ENCODE results near the gene HLA-DOB. TPM values are rescaled to one million over a fixed set of nuclear protein-coding genes. Genes with fewer than 3 reads are reported as not detected.
A peak's percentile ranks its signal among the peaks of the same experiment; 100 is the strongest.

Gene HLA-DOB
- not detected in 2 replicates for total RNA-seq (2014; rRNA removed; shearing (Covaris generic))

DNA sequence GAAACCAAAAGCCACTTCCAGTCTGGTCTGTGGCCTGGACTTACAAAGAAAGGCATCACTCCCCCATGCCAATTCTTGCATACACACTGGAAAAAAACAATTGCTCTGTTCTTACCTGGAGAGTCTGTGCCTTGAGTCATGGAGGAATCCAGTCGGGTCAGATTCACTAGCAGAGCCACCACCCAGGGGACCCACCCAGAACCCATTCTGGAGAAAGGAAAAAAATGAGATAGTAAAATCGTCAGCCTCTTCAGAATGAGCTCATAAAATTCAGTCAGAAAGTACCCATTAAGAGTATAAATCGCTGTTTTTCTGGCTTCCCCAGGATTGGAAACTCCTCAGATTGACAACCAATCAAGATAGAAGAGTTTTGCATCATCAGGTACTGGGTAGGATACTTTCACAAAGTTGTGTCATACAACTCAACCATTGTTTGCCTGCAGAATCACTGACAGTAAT, at the start of gene HLA-DOB:
TSS of gene HLA-DOB (minus strand) at position 257 of the 459 bp plus-strand sequence. CDS start at position 206, 51 bp downstream.
- H3K4me3 ChIP-seq (ENCODE audit: insufficient read depth, low read depth, low read length): no peak within 1 kb of the TSS
- DNase-seq: no peak
- no peaks in the 10 kb centered on the region for H3K36me3 ChIP-seq (replicated peaks; ENCODE audit: control insufficient read depth, insufficient read depth, low read length)
- H3K27me3 ChIP-seq (ENCODE audit: control insufficient read depth, insufficient read depth, low read length): no peaks in the 10 kb centered on the region; the same call in 1 of the 2 replicates

DNA sequence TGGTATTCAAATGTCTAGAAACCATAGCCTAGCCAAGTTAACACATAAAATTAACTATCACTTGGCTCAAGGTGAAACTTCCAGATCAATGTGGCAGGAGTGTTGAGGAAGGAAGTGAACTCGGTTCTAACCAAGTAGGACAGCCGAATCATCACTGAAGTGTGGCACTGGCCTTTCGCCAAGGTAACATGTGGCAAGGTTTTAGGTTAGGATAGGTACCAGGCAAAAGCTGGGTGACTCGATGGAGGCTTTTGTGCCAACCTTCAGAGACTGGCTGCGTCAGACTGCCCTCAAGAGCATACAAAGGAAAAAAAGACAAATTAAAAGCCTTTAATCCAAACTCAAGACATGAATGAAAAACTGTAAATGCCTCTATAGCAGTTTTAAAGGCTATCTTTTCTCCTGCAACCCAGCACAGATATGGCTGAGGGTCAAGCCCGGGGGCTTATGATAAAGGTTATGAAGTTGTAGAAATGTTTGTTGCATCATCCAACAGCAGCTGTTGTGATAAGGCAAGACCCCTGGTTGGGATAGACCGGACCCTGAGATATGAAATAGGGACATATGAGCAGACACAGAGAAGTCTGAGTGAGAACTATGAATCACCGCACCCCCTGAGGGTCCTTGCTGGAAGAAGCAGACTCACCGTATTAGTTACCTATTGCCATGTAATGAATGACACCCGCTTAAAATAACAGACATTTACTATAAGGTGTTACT, 49.1 kb upstream of the HLA-DOB start:
- Histone ChIP-seq H3K36me3 (replicated peaks; ENCODE audit: control insufficient read depth, insufficient read depth, low read length) (no peaks in the 10 kb centered on the region), H3K27me3 (ENCODE audit: control insufficient read depth, insufficient read depth, low read length) (peaks cover 6% of the 10 kb centered on the region), H3K4me3 (ENCODE audit: insufficient read depth, low read depth, low read length) (no peak overlapping the region)
- no peak for DNase-seq

DNA sequence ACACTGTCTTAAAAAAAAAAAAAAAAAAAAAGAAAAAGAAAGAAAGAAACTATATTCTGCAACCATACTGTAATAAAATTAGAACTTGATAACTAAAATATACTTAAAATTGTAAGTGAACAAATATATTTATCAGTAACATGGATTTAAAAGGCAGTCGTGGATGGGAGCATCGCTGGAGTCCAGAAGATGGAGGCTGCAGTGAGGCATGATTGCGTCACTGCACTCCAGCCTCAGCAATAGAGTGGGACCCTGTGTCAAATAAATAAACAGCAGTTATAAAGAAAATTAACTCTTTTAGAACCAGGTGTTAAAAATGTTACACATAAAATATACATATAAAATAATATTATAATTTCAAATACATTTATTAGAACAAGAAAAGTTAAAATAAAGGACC, 45.9 kb upstream of the HLA-DOB start:
- DNase-seq: no peak
- H3K36me3 ChIP-seq (replicated peaks; ENCODE audit: control insufficient read depth, insufficient read depth, low read length): no peaks in the 10 kb centered on the region
- peaks cover 4% of the 10 kb centered on the region; the same call in 1 of the 2 replicates for H3K27me3 ChIP-seq (ENCODE audit: control insufficient read depth, insufficient read depth, low read length)

DNA sequence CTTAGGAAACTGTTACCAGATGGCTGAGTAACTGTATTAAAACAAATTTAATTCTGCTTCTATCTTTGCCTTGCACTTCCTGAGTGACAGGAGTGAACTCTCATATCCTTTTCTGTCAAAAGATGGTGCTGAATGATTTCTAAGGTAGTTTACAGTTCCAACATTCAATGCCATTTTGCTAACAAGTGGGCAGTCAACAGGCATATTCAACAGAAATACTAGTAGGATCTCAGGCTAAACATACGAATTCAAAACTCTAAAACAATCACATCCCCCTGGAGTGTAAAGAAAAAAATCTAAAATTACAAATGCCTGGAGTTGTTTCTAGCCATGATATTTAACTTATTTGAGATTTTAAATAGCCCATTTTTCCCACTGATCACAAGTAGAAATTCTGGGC, 43.9 kb upstream of the HLA-DOB start:
- DNase-seq: no peak

More for the DNA sequence above, 45.9 kb upstream of the HLA-DOB start:
- H3K4me3 ChIP-seq (ENCODE audit: insufficient read depth, low read depth, low read length): no peak overlapping the region

DNA sequence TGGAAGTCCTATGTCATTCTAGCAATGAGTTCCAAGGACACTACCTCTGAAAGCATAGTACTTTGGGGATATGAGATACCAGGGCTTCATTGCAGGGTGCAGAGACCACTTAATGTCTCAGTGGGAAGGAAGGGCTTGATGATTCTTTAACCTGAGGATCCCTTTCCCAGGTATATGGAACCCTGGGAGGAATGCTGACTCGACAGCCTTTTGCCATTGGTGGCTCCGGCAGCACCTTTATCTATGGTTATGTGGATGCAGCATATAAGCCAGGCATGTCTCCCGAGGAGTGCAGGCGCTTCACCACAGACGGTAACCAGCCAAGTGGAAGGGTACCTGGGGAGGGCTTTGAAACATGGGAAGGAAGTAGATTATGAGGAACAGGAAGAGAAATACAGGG, 41.4 kb upstream of the HLA-DOB start:
- Histone ChIP-seq H3K27me3 (ENCODE audit: control insufficient read depth, insufficient read depth, low read length) (peaks cover 30% of the 10 kb centered on the region), H3K4me3 (ENCODE audit: insufficient read depth, low read depth, low read length) (no peak overlapping the region), H3K36me3 (replicated peaks; ENCODE audit: control insufficient read depth, insufficient read depth, low read length) (no peaks in the 10 kb centered on the region)
- no peak for DNase-seq

More for the DNA sequence above, 43.9 kb upstream of the HLA-DOB start:
- H3K4me3 ChIP-seq (ENCODE audit: insufficient read depth, low read depth, low read length): no peak overlapping the region
- H3K36me3 ChIP-seq (replicated peaks; ENCODE audit: control insufficient read depth, insufficient read depth, low read length): no peaks in the 10 kb centered on the region
- peaks cover 9% of the 10 kb centered on the region; the same call in 1 of the 2 replicates for H3K27me3 ChIP-seq (ENCODE audit: control insufficient read depth, insufficient read depth, low read length)

DNA sequence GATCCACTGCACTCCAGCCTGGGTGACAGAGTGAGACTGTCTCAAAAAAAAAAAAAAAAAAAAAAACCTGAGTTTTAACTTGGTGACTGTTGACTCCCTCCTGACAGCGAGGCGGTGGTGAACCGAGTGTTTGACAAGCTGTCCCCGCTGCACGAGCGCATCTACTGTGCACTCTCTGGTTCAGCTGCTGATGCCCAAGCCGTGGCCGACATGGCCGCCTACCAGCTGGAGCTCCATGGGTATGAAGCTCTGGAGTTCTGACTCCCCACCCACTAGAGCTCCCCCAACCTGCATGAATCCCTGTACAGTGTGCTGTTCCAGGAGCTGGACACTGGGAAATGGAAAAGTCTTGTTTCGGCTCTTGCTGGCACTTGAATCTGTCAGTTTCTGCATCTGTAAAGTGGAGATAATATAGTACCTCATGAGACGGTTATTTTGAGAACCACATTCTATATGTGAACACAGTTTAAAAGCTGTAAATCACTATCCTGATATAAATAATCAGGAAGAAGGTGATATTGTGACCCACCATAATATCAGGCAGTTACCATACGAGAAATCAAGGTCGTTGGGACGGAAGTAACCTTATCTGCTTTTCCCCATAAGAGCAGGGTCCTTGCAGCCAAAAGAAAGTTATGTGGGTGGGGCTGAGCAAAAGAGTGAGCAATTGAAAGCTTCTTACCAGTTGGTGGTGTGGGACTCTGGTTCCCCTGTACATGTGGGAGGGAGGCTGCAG, 40.5 kb upstream of the HLA-DOB start:
- no peak for DNase-seq
- peaks cover 39% of the 10 kb centered on the region for H3K27me3 ChIP-seq (ENCODE audit: control insufficient read depth, insufficient read depth, low read length)
- no peaks in the 10 kb centered on the region for H3K36me3 ChIP-seq (replicated peaks; ENCODE audit: control insufficient read depth, insufficient read depth, low read length)
- H3K4me3 ChIP-seq (ENCODE audit: insufficient read depth, low read depth, low read length): no peak overlapping the region

DNA sequence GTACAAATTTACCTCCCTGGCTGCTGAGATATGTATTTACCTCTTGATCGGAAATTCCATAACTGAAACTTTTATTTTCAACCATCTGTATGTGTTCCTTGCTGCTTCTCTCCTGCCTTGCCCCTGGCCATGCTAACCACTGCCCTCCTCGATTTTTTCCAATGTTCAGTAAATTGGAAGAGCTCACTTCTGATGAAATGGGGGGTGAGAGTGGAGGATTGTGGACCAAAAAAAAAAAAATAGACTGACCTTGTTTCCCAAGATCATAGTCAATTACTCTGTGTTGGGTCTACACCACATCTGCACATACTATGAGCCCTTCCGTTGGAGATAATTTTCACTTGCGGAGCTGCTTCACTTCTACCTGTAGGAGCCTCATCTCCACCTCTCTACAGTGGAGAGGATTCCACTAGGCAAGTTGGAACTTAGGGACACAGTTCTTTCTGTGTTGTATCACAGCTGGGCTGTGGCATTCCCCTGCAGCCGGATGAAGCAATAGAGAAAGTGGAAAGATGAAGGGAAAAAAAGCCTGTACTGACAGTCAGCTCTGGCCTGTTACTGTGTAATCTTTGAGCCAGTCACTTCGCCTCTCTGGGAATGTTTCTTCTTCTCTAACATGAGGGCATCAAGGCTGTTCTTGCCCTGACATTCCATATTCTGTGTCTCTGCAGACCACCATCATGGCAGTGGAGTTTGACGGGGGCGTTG, 38.8 kb upstream of the HLA-DOB start:
- DNase-seq: no peak
- peaks cover 56% of the 10 kb centered on the region for H3K27me3 ChIP-seq (ENCODE audit: control insufficient read depth, insufficient read depth, low read length)
- no peaks in the 10 kb centered on the region; the same call in 1 of the 2 replicates for H3K36me3 ChIP-seq (replicated peaks; ENCODE audit: control insufficient read depth, insufficient read depth, low read length)
- H3K4me3 ChIP-seq (ENCODE audit: insufficient read depth, low read depth, low read length): no peak overlapping the region

DNA sequence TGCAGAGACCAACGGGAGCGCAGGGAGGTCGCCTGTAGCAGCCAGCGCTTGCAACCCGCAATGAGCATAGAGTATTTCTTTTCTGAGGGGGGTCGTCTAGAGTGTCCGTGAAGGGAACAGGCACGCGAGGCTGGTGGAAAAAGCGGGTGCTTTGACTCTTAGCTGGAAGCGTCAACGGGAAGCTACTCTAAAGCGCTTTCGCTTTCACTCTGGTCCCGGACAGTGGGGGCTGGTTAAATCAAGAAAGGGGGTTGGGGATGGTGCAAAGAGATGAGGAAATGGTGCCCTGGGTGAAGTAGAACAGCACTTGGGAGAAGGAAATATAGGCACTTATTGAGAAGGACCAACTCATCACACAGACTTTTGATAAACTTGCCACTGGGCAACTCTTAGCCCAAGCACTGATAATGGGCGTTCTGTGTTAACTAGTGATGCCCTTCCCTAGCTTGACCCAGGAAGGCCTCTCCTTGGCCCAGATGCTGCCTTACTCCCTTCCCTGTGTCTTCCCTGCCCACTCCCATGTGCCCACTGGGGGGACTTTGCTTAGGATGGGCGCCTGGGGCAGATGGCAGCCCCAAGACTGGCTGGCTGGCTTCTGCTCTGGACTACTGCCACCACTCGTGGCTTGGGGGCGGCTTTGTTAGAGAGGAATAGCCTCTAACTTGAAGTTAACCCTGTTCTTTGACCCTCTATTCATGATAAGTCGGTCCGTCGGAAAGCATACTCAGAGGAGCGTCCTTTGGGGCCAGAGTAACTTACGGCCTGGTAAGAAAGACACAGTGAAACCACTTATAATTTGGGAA, 37.8 kb upstream of the HLA-DOB start:
- H3K27me3 ChIP-seq (ENCODE audit: control insufficient read depth, insufficient read depth, low read length): peaks cover 64% of the 10 kb centered on the region

DNA sequence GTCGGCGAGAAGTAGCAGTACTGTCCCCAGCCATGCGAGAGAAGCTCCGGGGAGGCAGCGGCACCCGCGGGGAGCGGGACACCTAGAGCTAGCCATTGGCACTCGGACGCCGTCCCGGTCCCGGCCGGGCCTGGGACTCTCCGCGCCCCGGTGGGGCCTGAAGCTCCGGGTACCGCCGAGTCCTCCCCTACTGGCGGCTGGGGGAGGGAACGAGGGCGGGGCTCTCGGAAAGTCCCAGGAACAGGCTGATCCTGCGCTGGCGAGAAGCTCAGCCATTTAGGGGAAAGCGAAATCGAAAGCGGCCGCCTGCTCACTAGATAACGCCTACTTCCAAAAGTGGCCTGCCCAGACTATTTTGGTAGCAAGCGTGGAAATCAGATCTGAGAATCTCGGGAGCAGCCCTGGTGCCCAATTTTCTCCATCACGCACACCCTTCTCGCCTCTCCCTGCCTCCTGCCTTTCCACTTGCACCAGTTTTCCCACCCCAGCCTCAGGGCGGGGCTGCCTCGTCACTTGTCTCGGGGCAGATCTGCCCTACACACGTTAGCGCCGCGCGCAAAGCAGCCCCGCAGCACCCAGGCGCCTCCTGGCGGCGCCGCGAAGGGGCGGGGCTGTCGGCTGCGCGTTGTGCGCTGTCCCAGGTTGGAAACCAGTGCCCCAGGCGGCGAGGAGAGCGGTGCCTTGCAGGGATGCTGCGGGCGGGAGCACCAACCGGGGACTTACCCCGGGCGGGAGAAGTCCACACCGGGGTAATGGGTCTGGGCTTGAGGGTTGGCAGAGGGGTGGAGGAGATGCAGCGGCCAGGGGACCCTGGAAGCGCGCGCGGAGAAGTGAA, 37.0 kb upstream of the HLA-DOB start, which contains the start of the genes PSMB9 and TAP1:
TSS of gene PSMB9 (plus strand) at position 652 of the 835 bp plus-strand sequence. CDS start at position 690, 38 bp downstream.
TSS of gene TAP1 (minus strand) at position 164 of the 835 bp plus-strand sequence. CDS start at position 96, 68 bp downstream.
- Histone ChIP-seq H3K4me3 (ENCODE audit: insufficient read depth, low read depth, low read length) (peak within 1 kb of the TSS; percentile 59), H3K36me3 (replicated peaks; ENCODE audit: control insufficient read depth, insufficient read depth, low read length) (no peaks in the 10 kb centered on the region; the same call in 1 of the 2 replicates), H3K27me3 (ENCODE audit: control insufficient read depth, insufficient read depth, low read length) (peaks cover 69% of the 10 kb centered on the region)
- peak; percentile 95 for DNase-seq

More for the DNA sequence above, 37.8 kb upstream of the HLA-DOB start:
- H3K36me3 ChIP-seq (replicated peaks; ENCODE audit: control insufficient read depth, insufficient read depth, low read length): no peaks in the 10 kb centered on the region; the same call in 1 of the 2 replicates
- peak; percentile 63 for DNase-seq
- peak overlapping the region; percentile 59 for H3K4me3 ChIP-seq (ENCODE audit: insufficient read depth, low read depth, low read length)

DNA sequence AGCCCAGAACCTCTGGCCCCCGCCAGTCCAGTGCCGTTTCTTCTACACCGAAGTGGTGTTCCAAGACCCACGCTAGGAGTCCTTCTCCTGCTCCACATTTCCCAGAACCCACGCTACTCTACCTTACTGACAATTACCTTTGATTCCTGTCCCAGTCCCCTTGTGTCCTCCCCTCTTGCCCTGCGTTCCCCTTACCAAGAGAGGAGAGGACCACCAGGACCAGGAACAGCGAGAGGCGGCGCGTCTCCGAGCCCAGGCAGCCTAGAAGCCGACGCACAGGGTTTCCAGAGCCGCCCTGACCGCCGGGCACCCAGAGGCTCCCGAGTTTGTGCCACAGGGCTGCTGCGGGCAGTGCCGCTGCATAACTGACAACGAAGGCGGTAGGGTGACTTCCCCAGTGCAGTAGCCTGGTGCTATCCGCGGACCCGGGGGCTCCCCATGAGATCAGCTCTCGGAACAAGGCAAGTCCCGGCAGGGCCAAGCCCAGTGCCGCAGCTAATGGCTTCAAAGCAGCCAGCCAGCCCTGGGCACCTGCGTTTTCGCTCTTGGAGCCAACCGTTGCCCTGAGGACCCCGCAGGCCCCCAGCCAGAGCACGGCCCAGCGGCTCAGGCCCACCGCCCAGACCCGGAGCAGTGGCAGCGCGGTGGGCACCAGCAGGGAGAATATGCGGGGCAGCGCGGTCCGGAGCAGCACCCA, 36.2 kb upstream of the HLA-DOB start:
- Histone ChIP-seq H3K36me3 (replicated peaks; ENCODE audit: control insufficient read depth, insufficient read depth, low read length) (no peaks in the 10 kb centered on the region; the same call in 1 of the 2 replicates), H3K4me3 (ENCODE audit: insufficient read depth, low read depth, low read length) (peak overlapping the region; percentile 59), H3K27me3 (ENCODE audit: control insufficient read depth, insufficient read depth, low read length) (peaks cover 71% of the 10 kb centered on the region)
- peak; percentile 79 for DNase-seq

DNA sequence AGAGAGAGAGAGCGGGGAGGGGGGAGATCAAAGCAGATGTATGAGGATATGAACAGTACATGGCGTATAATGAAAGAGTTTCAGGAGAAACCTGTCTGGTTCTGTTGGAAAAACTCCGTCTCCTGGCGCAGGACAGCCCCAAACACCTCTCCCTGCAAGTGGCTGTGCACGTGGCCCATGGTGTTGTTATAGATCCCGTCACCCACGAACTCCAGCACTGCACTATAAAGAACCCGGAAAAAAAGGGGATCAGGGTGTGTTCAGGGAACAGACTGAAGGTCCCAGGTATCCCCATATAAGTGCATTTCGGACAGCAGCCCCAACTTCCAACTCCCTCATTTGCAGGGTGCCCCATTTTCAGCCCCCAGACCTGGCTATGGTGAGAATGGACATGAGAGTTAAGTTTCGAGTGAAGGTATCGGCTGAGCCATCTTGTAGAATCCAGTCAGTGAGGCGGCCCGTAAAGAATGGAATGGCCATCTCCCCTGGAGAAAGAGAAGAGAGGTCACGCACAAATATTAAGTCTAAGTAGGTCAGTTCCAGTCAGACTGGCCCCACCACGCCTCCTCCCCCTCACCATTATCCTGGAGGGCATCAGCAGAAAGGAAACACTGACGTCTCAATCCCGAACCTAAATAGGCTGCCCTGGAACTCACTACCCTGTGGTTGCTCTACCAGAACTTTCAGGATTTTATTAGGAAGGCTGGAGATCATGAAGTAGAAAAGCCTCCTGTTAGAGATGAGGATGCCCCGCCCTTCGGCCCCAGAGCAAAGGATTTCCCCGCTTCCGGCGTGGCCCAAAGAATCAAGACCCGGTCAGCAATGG, 35.4 kb upstream of the HLA-DOB start:
- DNase-seq: peak; percentile 58
- peak overlapping the region; percentile 59; the same call in 1 of the 2 replicates for H3K4me3 ChIP-seq (ENCODE audit: insufficient read depth, low read depth, low read length)
- no peaks in the 10 kb centered on the region; the same call in 1 of the 2 replicates for H3K36me3 ChIP-seq (replicated peaks; ENCODE audit: control insufficient read depth, insufficient read depth, low read length)
- H3K27me3 ChIP-seq (ENCODE audit: control insufficient read depth, insufficient read depth, low read length): peaks cover 75% of the 10 kb centered on the region

DNA sequence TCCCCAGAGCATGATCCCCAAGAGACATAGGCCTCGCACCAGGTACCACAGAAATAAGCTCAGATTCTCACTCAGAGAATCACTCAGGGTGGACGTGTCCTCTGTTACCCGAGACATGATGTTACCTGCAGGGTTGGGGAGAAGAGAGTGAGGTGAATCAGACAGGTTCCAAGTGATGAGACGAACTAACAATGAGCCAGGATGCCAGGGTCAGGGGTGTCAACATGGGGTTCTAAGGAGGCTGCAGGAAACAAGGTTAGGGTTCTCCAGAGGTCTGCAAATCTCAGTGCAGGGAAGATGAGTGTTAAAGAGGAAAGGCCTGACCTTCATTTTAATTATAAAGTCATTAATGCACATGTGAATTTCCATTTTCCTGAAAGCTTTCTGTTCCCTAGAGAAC, 34.2 kb upstream of the HLA-DOB start:
- Histone ChIP-seq H3K36me3 (replicated peaks; ENCODE audit: control insufficient read depth, insufficient read depth, low read length) (no peaks in the 10 kb centered on the region; the same call in none of the 2 replicates), H3K27me3 (ENCODE audit: control insufficient read depth, insufficient read depth, low read length) (peaks cover 75% of the 10 kb centered on the region), H3K4me3 (ENCODE audit: insufficient read depth, low read depth, low read length) (no peak overlapping the region)
- no peak for DNase-seq

All from H7 (cell line).